ENCODE measurements around the gene RAB26.

RAB26 gene

DNA sequence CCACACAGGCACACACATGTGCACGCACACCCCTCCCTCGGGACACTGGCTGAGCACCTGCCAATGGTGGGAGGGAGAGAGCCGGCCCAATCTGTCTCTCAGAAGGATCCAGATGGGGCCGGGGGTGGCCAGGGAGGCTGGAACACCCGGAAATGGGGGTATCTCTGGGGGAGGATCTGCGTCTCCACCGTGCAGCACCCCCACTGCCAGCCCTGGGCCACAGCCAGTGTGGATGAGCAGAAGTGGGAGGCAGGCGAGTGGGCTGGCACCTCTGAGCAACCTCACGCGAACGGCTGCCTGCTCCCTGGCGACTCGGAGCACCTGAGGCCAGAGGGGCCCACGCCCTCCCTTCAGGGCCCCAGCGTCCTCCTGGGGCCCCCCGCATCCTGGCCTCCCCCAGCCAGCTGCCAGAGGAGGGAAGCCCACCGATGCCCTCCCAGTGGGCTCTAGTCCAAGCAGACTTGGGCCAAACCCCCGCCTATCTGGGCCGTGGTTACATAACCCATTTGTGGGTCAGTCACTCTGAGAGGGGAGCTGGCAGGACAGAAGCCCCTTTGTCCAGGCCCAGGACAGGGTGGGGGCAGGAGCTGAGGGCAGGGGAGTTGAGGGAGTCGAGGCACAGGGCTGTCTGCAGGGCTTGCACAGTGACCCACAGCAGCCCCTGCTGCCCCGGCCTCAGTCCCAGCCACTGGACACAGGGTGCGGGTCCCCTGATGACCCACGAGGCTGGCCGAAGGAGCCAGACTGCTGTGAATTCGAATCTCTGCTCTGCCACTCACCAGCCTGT lies 42.4 kb downstream of the RAB26 start:
- ATAC-seq: no peak
- TF ChIP-seq TOX (CRISPR knock-in tag; IDR thresholded peaks at IDR 0.05; ENCODE audit: borderline replicate concordance) (no peak), ZNF8 (CRISPR knock-in tag; IDR thresholded peaks at IDR 0.05) (no peak), TCF4 (CRISPR knock-in tag; IDR thresholded peaks at IDR 0.05; ENCODE audit: borderline replicate concordance) (no peak), GLIS3 (CRISPR knock-in tag; IDR thresholded peaks at IDR 0.05) (no peak), ISL1 (CRISPR knock-in tag; IDR thresholded peaks at IDR 0.05) (no peak), PPARA (CRISPR knock-in tag; IDR thresholded peaks at IDR 0.05; ENCODE audit: borderline replicate concordance) (no peak), ESRRG (CRISPR knock-in tag; IDR thresholded peaks at IDR 0.05) (no peak), ZNF565 (CRISPR knock-in tag; conservative IDR thresholded peaks at IDR 0.05; ENCODE audit: low read depth) (no peak), ARNTL (CRISPR knock-in tag; IDR thresholded peaks at IDR 0.05; ENCODE audit: borderline replicate concordance, low read depth) (no peak), RARB (CRISPR knock-in tag; IDR thresholded peaks at IDR 0.05) (no peak), BACH2 (CRISPR knock-in tag; IDR thresholded peaks at IDR 0.05; ENCODE audit: borderline replicate concordance) (no peak), CSDC2 (CRISPR knock-in tag; IDR thresholded peaks at IDR 0.05) (no peak), OSR1 (CRISPR knock-in tag; IDR thresholded peaks at IDR 0.05) (no peak)
- TF ChIP-seq, protein P1, sequence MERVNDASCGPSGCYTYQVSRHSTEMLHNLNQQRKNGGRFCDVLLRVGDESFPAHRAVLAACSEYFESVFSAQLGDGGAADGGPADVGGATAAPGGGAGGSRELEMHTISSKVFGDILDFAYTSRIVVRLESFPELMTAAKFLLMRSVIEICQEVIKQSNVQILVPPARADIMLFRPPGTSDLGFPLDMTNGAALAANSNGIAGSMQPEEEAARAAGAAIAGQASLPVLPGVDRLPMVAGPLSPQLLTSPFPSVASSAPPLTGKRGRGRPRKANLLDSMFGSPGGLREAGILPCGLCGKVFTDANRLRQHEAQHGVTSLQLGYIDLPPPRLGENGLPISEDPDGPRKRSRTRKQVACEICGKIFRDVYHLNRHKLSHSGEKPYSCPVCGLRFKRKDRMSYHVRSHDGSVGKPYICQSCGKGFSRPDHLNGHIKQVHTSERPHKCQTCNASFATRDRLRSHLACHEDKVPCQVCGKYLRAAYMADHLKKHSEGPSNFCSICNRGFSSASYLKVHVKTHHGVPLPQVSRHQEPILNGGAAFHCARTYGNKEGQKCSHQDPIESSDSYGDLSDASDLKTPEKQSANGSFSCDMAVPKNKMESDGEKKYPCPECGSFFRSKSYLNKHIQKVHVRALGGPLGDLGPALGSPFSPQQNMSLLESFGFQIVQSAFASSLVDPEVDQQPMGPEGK (CRISPR knock-in tag; IDR thresholded peaks at IDR 0.05; ENCODE audit: borderline replicate concordance): no peak
- TF ChIP-seq, protein P2, sequence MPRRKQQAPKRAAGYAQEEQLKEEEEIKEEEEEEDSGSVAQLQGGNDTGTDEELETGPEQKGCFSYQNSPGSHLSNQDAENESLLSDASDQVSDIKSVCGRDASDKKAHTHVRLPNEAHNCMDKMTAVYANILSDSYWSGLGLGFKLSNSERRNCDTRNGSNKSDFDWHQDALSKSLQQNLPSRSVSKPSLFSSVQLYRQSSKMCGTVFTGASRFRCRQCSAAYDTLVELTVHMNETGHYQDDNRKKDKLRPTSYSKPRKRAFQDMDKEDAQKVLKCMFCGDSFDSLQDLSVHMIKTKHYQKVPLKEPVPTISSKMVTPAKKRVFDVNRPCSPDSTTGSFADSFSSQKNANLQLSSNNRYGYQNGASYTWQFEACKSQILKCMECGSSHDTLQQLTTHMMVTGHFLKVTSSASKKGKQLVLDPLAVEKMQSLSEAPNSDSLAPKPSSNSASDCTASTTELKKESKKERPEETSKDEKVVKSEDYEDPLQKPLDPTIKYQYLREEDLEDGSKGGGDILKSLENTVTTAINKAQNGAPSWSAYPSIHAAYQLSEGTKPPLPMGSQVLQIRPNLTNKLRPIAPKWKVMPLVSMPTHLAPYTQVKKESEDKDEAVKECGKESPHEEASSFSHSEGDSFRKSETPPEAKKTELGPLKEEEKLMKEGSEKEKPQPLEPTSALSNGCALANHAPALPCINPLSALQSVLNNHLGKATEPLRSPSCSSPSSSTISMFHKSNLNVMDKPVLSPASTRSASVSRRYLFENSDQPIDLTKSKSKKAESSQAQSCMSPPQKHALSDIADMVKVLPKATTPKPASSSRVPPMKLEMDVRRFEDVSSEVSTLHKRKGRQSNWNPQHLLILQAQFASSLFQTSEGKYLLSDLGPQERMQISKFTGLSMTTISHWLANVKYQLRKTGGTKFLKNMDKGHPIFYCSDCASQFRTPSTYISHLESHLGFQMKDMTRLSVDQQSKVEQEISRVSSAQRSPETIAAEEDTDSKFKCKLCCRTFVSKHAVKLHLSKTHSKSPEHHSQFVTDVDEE (CRISPR knock-in tag; IDR thresholded peaks at IDR 0.05): no peak
- TF ChIP-seq, protein P3, sequence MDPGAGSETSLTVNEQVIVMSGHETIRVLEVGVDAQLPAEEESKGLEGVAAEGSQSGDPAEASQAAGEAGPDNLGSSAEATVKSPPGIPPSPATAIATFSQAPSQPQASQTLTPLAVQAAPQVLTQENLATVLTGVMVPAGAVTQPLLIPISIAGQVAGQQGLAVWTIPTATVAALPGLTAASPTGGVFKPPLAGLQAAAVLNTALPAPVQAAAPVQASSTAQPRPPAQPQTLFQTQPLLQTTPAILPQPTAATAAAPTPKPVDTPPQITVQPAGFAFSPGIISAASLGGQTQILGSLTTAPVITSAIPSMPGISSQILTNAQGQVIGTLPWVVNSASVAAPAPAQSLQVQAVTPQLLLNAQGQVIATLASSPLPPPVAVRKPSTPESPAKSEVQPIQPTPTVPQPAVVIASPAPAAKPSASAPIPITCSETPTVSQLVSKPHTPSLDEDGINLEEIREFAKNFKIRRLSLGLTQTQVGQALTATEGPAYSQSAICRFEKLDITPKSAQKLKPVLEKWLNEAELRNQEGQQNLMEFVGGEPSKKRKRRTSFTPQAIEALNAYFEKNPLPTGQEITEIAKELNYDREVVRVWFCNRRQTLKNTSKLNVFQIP (CRISPR knock-in tag; IDR thresholded peaks at IDR 0.05; ENCODE audit: borderline replicate concordance, low read depth): no peak
- TF ChIP-seq, protein P4, sequence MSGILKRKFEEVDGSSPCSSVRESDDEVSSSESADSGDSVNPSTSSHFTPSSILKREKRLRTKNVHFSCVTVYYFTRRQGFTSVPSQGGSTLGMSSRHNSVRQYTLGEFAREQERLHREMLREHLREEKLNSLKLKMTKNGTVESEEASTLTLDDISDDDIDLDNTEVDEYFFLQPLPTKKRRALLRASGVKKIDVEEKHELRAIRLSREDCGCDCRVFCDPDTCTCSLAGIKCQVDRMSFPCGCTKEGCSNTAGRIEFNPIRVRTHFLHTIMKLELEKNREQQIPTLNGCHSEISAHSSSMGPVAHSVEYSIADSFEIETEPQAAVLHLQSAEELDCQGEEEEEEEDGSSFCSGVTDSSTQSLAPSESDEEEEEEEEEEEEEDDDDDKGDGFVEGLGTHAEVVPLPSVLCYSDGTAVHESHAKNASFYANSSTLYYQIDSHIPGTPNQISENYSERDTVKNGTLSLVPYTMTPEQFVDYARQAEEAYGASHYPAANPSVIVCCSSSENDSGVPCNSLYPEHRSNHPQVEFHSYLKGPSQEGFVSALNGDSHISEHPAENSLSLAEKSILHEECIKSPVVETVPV (CRISPR knock-in tag; IDR thresholded peaks at IDR 0.05): no peak

DNA sequence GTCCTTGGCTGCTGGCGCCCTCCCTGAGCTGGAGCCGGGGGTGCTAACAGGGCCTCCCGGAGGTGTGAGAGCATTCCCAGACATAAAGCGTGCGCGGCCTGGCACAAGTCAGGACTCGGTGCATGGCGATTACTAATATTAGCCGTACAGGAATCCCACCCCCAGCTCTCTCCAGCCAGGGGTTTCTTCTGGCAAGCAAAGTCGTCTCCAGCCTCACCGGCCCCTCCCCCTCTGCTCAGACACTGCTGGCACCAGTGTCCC lies 43.0 kb downstream of the RAB26 start:
- no peak for ATAC-seq
- TF ChIP-seq CSDC2 (CRISPR knock-in tag; IDR thresholded peaks at IDR 0.05): no peak
- TF ChIP-seq GLIS3 (CRISPR knock-in tag; IDR thresholded peaks at IDR 0.05): no peak
- no peak for TF ChIP-seq ZNF8 (CRISPR knock-in tag; IDR thresholded peaks at IDR 0.05)
- TF ChIP-seq, protein P4 (CRISPR knock-in tag; IDR thresholded peaks at IDR 0.05): no peak
- TF ChIP-seq OSR1 (CRISPR knock-in tag; IDR thresholded peaks at IDR 0.05): no peak
- no peak for TF ChIP-seq ARNTL (CRISPR knock-in tag; IDR thresholded peaks at IDR 0.05; ENCODE audit: borderline replicate concordance, low read depth)
- no peak for TF ChIP-seq SNAI2 (CRISPR knock-in tag; IDR thresholded peaks at IDR 0.05)
- no peak for TF ChIP-seq ZC3H10 (CRISPR knock-in tag; IDR thresholded peaks at IDR 0.05)
- TF ChIP-seq ZNF565 (CRISPR knock-in tag; conservative IDR thresholded peaks at IDR 0.05; ENCODE audit: low read depth): no peak
- no peak for TF ChIP-seq ZNF70 (CRISPR knock-in tag; IDR thresholded peaks at IDR 0.05)
- TF ChIP-seq, protein P1 (CRISPR knock-in tag; IDR thresholded peaks at IDR 0.05; ENCODE audit: borderline replicate concordance): no peak
- TF ChIP-seq BACH2 (CRISPR knock-in tag; IDR thresholded peaks at IDR 0.05; ENCODE audit: borderline replicate concordance): no peak

Measured in SK-N-SH treated with all-trans-retinoic acid at 6 μM for 48 hours (cell line).